HepG2 (cell line): Measurements from ENCODE around the gene FAM20A. TPM values are rescaled to one million over a fixed set of nuclear protein-coding genes. Genes with fewer than 3 reads are reported as not detected.

Experiments
- DPF2 ChIP-seq: sonication (generic); formaldehyde crosslinking; IDR thresholded peaks from 2 replicates; pipeline ENCODE4 v1.4.0; 2020; ENCODE audit warnings: mild to moderate bottlenecking, low read depth, missing genetic modification reagents, borderline replicate concordance
- HNRNPUL1 ChIP-seq: fragments of 200-400 bp; formaldehyde crosslinking; IDR thresholded peaks from 2 replicates; pipeline ENCODE4 v1.6.1; 2017; ENCODE audit warnings: low read depth, mild to moderate bottlenecking, low read length, moderate library complexity
- KDM5B ChIP-seq: sonication (generic); formaldehyde crosslinking; IDR thresholded peaks from 2 replicates; pipeline ENCODE4 v1.4.0; 2020; ENCODE audit warnings: missing genetic modification reagents, mild to moderate bottlenecking, borderline replicate concordance
- MAZ ChIP-seq, 2 experiments: sonication (generic) in 1 of 2; formaldehyde crosslinking in 1 of 2; IDR thresholded peaks; 2 replicates each; pipeline versions ENCODE4 v1.5.0 to v1.6.1; 2012 to 2020; ENCODE audit warnings: low read depth in 2 of 2, mild to moderate bottlenecking in 2 of 2, borderline replicate concordance in 1 of 2, improper control_type of control experiment in 1 of 2, low read length in 1 of 2, missing genetic modification reagents in 1 of 2, moderate library complexity in 1 of 2
- PCBP2 ChIP-seq: fragments of 200-400 bp; formaldehyde crosslinking; optimal IDR thresholded peaks from 2 replicates; pipeline ENCODE3; 2018; ENCODE audit warnings: low read length, low read depth; ENCODE audit not compliant: poor library complexity, severe bottlenecking
- TCF12 ChIP-seq, 2 experiments: fragments of 450-650 bp in 1 of 2; sonication (generic) in 1 of 2; formaldehyde crosslinking in 1 of 2; IDR thresholded peaks; 2 replicates each; pipeline versions ENCODE4 v1.6.1 to v1.8.0; 2017 to 2022; ENCODE audit warnings: antibody characterized with exemption in 1 of 2, mild to moderate bottlenecking in 1 of 2, missing genetic modification reagents in 1 of 2, moderate library complexity in 1 of 2
- TMF1 ChIP-seq: sonication (generic); formaldehyde crosslinking; IDR thresholded peaks from 2 replicates; pipeline ENCODE4 v1.8.1; 2022; ENCODE audit warnings: low read depth, missing genetic modification reagents
- ZMYM3 ChIP-seq: sonication (generic); formaldehyde crosslinking; IDR thresholded peaks from 2 replicates; pipeline ENCODE4 v1.5.1; 2020; ENCODE audit warnings: mild to moderate bottlenecking, missing genetic modification reagents
- ZNF225 ChIP-seq: sonication (generic); formaldehyde crosslinking; IDR thresholded peaks from 2 replicates; pipeline ENCODE4 v1.4.0; 2020; ENCODE audit warnings: mild to moderate bottlenecking, missing genetic modification reagents
- ZNF460 ChIP-seq: sonication (generic); formaldehyde crosslinking; IDR thresholded peaks from 2 replicates; pipeline ENCODE4 v1.5.1; 2020; ENCODE audit warnings: missing genetic modification reagents, mild to moderate bottlenecking, borderline replicate concordance
- ZNF484 ChIP-seq: sonication (generic); formaldehyde crosslinking; IDR thresholded peaks from 2 replicates; pipeline ENCODE4 v1.5.1; 2020; ENCODE audit warnings: mild to moderate bottlenecking, low read depth, missing genetic modification reagents, borderline replicate concordance
- ZNF556 ChIP-seq: sonication (generic); formaldehyde crosslinking; IDR thresholded peaks from 2 replicates; pipeline ENCODE4 v1.4.0; 2020; ENCODE audit warnings: mild to moderate bottlenecking, missing genetic modification reagents, borderline replicate concordance
- ZNF567 ChIP-seq: sonication (generic); formaldehyde crosslinking; IDR thresholded peaks from 2 replicates; pipeline ENCODE4 v1.8.1; 2023; ENCODE audit warnings: mild to moderate bottlenecking, missing genetic modification reagents, borderline replicate concordance
- ZNF605 ChIP-seq: sonication (generic); formaldehyde crosslinking; IDR thresholded peaks from 2 replicates; pipeline ENCODE4 v1.8.0; 2022; ENCODE audit warnings: mild to moderate bottlenecking, missing genetic modification reagents
- ZNF616 ChIP-seq: sonication (generic); formaldehyde crosslinking; IDR thresholded peaks from 2 replicates; pipeline ENCODE4 v1.5.0; 2020; ENCODE audit warnings: low read depth, mild to moderate bottlenecking, missing genetic modification reagents
- ZSCAN9 ChIP-seq: IDR thresholded peaks from 2 replicates; pipeline ENCODE4 v1.6.1; 2016; ENCODE audit warnings: borderline replicate concordance
- polyA plus RNA-seq, 8 experiments: library from polyadenylated mRNA; depleted of rRNA in 3 of 8; stranded (reverse) in 7 of 8; unstranded in 1 of 8; fragments of >200 nt; fragmentation: Illumina TruSeq in 4 of 8; extraction: Trizol in 4 of 8; gene quantifications; 2 replicates each; pipeline versions ENCODE4 v1.2.1 to v1.2.3, GENCODE V29; 2011 to 2016; ENCODE audit warnings: low read depth in 4 of 8, missing spikeins in 1 of 8, mixed read lengths in 1 of 8; ENCODE audit not compliant: insufficient read depth in 1 of 8
- total RNA-seq, 5 experiments: library from RNA; depleted of rRNA; stranded (reverse); fragments of >200 nt; fragmentation: Illumina TruSeq; extraction: Trizol; gene quantifications; 2 replicates each; pipeline ENCODE4 v1.2.3, GENCODE V29; 2016; ENCODE audit warnings: low read depth in 1 of 5
- TF ChIP-seq, protein P1 (sequence below): sonication (generic); formaldehyde crosslinking; conservative IDR thresholded peaks from 2 replicates; pipeline ENCODE4 v1.4.0; 2020; ENCODE audit warnings: missing genetic modification reagents
- TF ChIP-seq, protein P2 (sequence below): IDR thresholded peaks from 2 replicates; pipeline ENCODE4 v1.6.1; 2012; ENCODE audit warnings: low read length, improper control_type of control experiment
- TF ChIP-seq, protein P3 (sequence below): sonication (generic); formaldehyde crosslinking; IDR thresholded peaks from 2 replicates; pipeline ENCODE4 v1.4.0; 2020; ENCODE audit warnings: missing genetic modification reagents, low read depth, mild to moderate bottlenecking, borderline replicate concordance
- TF ChIP-seq, protein P4 (sequence below): sonication (generic); formaldehyde crosslinking; IDR thresholded peaks from 2 replicates; pipeline ENCODE4 v1.8.1; 2023; ENCODE audit warnings: mild to moderate bottlenecking, inconsistent platforms, moderate library complexity, missing genetic modification reagents, borderline replicate concordance
- TF ChIP-seq, protein P5 (sequence below): sonication (generic); formaldehyde crosslinking; IDR thresholded peaks from 2 replicates; pipeline ENCODE4 v1.8.0; 2023; ENCODE audit warnings: mild to moderate bottlenecking, missing genetic modification reagents

Gene FAM20A
- total and polyA plus RNA-seq, 2 of the 13 experiments (the other 11 are each of a cell fraction or from before 2014, with no cell fraction given), result 9.3 to 20.7 TPM

DNA sequence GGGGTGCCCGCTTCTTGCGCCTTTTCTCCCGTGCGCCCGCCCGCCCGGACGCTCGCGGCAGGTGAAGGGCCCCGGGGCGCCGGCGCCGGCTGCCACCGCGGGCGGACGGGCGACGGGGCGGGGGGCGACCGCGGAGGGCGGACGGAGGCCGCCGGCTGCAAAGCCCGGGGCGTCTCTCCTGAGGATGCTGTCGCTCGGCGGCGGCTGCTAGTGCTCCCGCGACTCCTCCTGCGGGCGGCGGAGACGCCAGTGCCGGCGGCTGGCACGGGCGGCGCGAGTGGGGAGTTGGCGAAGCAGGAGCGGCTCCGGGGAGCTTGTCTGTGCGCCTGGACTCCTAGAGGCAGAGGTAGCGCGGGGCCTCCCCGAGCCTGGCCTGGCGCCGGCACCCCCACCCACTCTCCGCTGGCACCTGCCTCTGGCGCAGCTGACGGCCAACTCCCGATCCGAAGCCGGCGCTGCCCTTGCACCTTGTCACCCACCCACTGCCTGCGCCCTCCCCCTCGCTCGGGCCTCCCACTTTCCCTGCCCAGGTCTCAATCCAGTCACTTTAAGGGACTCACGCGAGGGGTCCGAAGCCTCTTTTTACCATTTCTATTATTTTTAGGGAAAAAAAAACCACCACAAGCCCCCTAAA is at the start of gene FAM20A (continued):
- TF ChIP-seq PCBP2 (no peak), MAZ (IDR thresholded peaks at IDR 0.05; ENCODE audit: borderline replicate concordance, low read depth, low read length) (no peak), MAZ (CRISPR knock-in tag; IDR thresholded peaks at IDR 0.05; ENCODE audit: low read depth) (no peak), TCF12 (IDR thresholded peaks at IDR 0.05) (no peak), TCF12 (CRISPR knock-in tag; IDR thresholded peaks at IDR 0.05) (no peak), HNRNPUL1 (no peak), ZNF460 (CRISPR knock-in tag) (no peak), KDM5B (no peak), ZNF567 (CRISPR knock-in tag) (no peak), DPF2 (CRISPR knock-in tag) (no peak), ZMYM3 (peak; percentile 61; the same call in 1 of the 2 replicates), TMF1 (CRISPR knock-in tag) (no peak), ZNF616 (CRISPR knock-in tag) (no peak), ZNF225 (no peak), ZSCAN9 (CRISPR knock-in tag) (peak; percentile 20; the same call in 1 of the 2 replicates), ZNF605 (CRISPR knock-in tag) (no peak), ZNF556 (CRISPR knock-in tag) (no peak), ZNF484 (CRISPR knock-in tag) (no peak)
- TF ChIP-seq, protein P1, sequence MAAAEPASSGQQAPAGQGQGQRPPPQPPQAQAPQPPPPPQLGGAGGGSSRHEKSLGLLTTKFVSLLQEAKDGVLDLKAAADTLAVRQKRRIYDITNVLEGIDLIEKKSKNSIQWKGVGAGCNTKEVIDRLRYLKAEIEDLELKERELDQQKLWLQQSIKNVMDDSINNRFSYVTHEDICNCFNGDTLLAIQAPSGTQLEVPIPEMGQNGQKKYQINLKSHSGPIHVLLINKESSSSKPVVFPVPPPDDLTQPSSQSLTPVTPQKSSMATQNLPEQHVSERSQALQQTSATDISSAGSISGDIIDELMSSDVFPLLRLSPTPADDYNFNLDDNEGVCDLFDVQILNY (CRISPR knock-in tag), result no peak
- TF ChIP-seq, protein P2, sequence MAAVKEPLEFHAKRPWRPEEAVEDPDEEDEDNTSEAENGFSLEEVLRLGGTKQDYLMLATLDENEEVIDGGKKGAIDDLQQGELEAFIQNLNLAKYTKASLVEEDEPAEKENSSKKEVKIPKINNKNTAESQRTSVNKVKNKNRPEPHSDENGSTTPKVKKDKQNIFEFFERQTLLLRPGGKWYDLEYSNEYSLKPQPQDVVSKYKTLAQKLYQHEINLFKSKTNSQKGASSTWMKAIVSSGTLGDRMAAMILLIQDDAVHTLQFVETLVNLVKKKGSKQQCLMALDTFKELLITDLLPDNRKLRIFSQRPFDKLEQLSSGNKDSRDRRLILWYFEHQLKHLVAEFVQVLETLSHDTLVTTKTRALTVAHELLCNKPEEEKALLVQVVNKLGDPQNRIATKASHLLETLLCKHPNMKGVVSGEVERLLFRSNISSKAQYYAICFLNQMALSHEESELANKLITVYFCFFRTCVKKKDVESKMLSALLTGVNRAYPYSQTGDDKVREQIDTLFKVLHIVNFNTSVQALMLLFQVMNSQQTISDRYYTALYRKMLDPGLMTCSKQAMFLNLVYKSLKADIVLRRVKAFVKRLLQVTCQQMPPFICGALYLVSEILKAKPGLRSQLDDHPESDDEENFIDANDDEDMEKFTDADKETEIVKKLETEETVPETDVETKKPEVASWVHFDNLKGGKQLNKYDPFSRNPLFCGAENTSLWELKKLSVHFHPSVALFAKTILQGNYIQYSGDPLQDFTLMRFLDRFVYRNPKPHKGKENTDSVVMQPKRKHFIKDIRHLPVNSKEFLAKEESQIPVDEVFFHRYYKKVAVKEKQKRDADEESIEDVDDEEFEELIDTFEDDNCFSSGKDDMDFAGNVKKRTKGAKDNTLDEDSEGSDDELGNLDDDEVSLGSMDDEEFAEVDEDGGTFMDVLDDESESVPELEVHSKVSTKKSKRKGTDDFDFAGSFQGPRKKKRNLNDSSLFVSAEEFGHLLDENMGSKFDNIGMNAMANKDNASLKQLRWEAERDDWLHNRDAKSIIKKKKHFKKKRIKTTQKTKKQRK, result no peak
- TF ChIP-seq, protein P3, sequence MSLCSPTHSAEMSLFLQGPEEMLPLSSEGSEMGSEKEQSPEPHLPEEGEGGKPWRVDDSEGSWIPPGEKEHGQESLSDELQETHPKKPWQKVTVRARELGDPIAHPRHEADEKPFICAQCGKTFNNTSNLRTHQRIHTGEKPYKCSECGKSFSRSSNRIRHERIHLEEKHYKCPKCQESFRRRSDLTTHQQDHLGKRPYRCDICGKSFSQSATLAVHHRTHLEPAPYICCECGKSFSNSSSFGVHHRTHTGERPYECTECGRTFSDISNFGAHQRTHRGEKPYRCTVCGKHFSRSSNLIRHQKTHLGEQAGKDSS (CRISPR knock-in tag), result no peak
- TF ChIP-seq, protein P4, sequence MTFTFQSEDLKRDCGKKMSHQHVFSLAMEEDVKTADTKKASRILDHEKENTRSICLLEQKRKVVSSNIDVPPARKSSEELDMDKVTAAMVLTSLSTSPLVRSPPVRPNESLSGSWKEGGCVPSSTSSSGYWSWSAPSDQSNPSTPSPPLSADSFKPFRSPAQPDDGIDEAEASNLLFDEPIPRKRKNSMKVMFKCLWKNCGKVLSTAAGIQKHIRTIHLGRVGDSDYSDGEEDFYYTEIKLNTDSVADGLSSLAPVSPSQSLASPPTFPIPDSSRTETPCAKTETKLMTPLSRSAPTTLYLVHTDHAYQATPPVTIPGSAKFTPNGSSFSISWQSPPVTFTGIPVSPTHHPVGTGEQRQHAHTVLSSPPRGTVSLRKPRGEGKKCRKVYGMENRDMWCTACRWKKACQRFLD (CRISPR knock-in tag), result no peak
- TF ChIP-seq, protein P5, sequence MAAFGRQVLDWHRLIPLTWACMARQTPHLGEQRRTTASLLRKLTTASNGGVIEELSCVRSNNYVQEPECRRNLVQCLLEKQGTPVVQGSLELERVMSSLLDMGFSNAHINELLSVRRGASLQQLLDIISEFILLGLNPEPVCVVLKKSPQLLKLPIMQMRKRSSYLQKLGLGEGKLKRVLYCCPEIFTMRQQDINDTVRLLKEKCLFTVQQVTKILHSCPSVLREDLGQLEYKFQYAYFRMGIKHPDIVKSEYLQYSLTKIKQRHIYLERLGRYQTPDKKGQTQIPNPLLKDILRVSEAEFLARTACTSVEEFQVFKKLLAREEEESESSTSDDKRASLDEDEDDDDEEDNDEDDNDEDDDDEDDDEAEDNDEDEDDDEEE, result no peak
